ENCODE measurements around the gene PALLD. TPM values are rescaled to one million over a fixed set of nuclear protein-coding genes. Genes with fewer than 3 reads are reported as not detected.
"Not testable (repeated sequence)": the region's sequence is repeated elsewhere in the genome, so short reads cannot be mapped to it uniquely, and the experiment has no call there.

The PALLD gene
- total RNA-seq, 1 experiment from 2014 or later = 50.0 TPM

DNA sequence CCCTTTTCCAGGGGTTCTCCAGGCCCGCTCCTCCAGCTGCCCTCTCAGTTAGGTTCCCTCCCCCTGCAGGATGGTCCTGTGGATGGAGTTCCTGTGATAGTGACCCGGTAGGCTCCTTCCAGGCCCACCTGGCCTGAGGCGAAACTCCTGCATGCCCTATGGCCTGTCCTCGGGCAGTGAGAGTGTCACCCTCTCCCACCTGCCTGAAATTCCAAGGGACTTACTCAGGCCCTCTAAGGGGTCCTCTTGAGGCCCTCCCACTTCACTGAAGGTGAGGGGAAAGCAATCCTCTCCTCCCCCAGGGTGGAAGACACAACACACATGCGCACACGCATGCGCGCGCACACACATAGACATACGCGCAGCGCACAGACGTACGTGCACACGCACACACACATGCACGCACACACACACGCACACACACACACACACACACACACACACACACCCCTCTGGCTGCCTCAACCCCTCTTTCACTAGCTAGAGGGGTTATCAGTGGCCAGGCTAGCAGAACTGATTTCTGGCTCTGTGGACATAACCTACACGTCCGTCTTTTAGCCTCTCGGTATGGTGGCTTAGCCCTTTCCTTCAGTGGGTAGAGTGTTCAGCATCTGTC, 297.3 kb downstream of the PALLD start:
- DNase-seq (ENCODE audit: low read depth) = no peak

DNA sequence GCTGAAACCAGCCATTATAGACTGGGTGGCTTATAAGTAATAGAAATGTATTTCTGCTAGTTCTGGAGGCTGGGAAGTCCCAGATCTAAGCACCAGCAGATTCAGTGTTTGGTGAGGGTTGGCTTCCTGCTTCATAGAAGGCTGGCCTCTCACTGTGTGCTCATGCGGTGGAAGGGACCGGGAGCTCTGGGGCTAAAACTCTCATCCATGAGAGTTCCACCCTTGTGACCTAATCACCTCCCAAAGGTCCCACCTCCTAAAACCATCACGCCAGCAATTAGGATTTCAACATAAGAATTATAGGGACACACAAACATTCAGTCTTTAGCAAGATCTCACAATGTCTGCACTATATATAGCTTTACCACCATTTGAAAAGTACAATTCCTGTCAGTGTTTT, 298.0 kb downstream of the PALLD start:
- DNase-seq (ENCODE audit: low read depth) = no peak

DNA sequence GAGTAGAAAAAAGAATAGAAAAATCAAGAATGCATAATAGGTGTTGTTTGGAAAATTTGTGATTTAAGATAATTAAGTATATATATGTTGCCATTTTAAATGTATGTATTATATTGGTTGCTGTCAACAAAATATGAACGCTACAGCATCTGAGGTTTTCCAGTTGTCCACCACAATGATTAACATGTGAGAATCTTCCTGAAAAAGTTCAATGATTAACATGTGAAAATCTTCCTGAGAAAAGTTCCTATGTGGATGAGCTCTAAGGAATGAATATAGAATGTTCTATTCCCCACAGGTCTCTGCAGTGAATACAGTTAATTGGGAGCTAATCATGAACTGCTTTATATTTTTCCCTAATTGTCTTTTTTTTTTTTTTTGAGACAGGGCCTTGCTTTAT, 298.5 kb downstream of the PALLD start:
- no peak for DNase-seq (ENCODE audit: low read depth)

DNA sequence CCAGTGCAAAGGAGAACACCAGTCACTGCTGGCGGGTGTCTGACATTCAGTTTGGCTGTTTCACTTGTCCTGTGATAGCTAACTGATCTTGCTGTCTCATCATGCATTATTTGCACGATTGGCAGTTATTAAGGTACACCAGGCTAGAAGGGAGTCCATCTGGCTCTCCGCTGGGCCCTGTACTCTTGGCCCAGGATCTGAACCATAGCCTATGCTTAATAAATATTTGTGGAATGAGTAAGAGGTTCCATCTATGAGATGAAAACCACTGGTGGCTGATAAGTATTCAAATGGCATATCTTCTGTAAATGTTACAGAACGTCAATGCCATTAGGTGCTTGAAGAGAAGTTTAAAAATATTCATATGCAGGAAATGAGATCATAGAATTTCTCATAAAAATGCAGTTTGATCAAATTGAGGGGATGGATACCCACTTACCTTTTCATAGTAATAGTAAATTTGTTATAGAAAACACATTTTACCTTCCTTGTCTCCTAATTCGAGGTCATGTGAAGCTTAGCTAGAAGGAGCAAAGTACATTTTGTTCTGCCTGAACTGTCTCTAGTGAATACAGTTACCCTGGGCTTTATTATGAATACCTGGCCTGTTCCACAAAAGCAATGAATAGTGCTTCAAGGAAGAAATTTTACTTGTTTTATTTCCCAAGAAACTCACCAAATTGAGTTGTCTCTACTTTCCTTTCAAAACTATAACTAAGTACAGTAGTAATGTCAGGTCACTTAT, 299.7 kb downstream of the PALLD start:
- peak; percentile 75 for DNase-seq (ENCODE audit: low read depth)

DNA sequence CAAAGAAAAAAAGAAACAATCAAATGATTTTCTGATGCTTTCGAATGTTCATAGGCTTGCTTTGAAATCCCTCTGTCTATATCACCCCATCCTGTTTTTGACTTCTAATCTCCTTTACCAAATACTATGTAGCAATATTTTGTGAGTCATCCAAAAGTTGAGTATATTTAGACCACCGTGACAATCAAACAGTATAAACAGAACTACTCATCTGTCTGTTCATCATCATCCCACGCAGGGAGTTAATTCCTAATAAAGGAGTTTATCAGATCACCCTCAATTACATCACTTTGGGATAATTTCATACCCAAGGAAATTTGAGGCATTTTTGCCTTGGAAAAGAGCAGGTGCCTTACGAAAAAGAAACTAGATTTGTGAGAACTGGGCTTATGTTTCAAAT, 300.3 kb downstream of the PALLD start:
- peak; percentile 43 for DNase-seq (ENCODE audit: low read depth)

DNA sequence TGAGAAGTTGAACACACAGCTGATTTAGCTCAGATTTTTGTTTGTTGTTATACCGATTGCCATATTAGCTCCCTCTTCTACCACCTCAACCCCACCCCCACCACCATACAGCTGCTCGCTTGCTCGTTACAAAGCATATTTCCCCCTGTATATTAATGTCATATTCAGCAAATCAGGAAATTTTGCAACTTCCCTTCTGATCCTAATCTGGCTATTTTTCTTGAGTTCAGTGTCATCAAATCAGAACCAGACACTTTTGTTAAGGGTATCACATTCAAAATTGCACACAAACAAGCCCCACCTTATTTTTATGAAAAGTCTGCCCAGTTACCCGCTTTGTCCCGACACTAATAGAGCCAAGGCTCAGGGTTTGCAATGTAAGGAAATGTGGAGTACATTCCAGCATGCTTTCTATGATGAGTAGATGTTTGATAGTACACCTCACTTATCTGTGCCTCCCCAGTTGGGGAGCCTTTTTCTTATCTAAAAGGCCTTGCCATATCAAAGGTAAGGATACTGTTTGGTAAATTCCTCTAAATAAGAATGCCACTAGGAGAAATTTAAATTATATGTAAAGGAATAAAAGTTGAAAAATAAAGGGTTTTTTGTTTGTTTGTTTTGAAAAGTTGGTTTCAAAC, 301.0 kb downstream of the PALLD start:
- DNase-seq (ENCODE audit: low read depth) = no peak

DNA sequence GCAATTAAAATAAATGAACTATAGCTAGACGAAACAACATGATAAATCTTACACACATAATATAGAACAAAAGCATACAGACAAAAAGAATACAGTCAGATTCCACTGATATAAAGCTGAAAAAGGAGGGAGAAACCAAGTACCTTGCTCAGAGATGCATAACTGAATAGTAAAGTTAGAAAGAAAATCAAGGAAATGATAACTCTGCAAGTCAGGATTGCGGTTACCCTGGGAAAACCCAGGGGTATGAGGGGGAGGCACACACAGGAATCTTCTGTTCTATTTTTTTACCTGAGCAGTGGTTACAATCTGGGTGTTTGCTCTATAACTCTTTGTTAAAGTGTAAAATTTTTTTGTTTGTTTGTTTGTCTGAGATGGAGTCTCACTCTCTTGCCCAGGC, 304.1 kb downstream of the PALLD start:
- no peak for DNase-seq (ENCODE audit: low read depth)

DNA sequence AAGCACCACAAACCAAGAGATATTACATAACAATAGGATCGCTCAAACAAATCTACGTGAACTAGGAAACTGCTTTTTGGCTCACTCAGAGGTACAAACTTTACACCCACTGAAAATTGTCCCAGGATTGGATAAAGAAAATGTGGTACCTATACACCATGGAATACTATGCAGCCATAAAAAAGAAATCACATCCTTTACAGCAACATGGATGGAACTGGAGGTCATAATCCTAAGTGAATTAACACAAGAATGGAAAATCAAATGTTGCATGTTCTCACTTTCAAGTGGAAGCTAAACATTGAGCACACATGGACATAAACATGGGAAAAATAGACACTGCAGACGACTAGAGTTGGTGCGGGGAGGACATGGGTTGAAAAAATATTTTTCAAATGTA, 305.4 kb downstream of the PALLD start:
- DNase-seq (ENCODE audit: low read depth) = no peak

DNA sequence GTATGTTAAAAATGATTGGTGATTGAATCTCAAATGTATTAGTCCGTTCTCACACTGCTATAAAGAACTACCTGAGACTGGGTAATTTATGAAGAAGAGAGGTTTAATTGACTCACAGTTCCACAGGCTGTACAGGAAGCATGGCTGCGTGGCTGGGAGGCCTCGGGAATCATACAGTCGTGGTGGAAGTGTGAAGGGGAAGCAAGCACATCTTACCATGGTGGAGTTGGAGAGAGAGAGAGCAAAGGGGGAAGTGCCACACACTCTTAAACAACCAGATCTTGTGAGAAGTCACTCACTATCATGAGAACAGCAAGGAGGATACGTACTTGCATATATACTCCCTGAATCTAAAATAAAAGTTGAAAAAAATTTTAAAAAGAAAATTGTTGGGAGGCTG, 306.2 kb downstream of the PALLD start:
- not testable (repeated sequence) for DNase-seq (ENCODE audit: low read depth)

DNA sequence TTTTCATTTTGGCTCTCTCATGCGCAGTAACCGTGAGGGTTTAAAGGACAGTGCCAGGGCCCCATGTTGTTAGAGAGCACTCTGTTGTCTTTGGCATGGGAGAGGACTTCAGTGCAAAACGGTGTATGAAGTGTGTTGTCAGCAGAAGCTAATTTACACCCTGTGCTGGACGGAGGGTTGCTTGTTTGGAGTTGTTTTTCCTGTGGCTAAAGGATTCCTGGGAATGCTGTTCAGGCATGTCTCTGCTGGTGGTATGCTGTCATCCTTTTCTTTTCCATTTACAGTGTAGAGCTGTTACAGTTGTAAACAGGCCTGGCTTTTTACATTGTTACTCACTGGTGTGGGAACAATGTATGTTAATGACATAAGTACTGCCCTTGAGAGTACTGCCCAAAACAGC, 306.9 kb downstream of the PALLD start:
- DNase-seq (ENCODE audit: low read depth) = peak; percentile 60

DNA sequence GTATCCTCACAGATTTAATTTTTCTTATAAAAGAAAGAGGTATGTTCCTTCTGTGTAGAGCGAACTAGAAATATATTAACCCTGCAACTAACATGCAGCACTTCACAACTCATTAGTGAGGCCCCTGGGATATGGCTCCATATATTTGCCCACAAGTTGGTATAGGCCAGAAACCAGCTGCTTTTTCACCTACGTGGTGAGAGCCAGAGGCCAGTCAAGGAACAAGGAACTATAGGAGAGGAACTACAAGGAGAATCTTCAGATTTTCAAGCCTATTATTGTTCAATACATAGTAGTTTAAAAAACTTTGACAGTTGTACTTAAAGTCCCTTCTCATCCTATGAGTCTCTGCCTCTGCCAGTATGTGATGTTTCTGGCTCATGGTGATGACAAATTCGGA, 307.3 kb downstream of the PALLD start:
- no peak for DNase-seq (ENCODE audit: low read depth)

DNA sequence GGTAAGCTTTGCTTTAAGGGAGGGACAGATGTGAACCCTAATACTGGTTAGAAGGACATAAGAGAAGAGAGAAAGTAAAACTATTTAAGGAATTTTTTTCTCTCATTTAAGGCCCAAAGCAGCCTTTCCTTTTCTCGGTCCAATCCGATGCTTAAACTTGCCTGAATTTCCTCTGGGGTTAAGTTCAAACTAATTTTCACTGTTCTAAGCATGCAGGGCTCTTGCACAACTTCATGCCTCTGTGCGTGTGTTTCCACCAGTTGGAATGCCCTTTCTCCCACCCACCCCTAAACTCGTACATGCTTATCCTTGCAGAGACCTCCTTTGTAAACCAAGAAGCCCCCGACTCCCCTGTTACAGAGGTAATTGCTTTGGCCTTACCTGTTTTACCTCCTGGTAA, 308.5 kb downstream of the PALLD start:
- DNase-seq (ENCODE audit: low read depth) = no peak

DNA sequence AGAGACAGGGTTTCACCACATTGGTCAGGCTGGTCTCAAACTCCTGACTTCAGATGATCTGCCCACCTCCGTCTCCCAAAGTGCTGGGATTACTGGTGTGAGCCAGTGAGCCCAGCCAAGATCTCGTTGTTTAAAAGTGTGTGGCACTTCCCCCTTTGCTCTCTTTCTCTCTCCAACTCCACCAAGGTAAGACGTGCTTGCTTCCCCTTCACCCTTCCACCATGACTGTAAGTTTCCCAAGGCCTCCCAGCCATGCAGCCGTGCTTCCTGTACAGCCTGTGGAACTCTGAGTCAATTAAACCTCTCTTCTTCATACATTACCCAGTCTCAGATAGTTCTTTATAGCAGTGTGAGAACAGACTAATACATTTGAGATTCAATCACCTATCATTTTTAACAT, 309.4 kb downstream of the PALLD start:
- DNase-seq (ENCODE audit: low read depth) = not testable (repeated sequence)

DNA sequence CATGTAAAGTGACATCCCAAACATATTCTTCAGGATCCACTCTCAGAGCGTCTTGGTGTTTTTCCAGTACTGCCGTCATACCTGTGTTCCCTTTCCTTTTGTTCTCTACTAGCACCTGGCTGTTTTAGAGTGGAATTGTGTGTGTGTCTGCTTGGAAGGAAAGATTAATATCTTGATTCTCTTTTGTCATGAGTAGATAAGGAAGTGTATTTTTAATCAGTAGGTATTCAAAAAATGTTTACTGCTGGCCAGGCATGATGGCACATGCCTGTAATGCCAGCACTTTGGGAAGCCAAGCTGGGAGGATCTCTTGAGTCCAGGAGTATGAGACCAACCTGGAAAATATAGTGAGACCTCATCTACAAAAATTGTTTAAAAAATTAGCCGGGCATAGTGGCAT, 314.4 kb downstream of the PALLD start:
- no peak for DNase-seq (ENCODE audit: low read depth)

DNA sequence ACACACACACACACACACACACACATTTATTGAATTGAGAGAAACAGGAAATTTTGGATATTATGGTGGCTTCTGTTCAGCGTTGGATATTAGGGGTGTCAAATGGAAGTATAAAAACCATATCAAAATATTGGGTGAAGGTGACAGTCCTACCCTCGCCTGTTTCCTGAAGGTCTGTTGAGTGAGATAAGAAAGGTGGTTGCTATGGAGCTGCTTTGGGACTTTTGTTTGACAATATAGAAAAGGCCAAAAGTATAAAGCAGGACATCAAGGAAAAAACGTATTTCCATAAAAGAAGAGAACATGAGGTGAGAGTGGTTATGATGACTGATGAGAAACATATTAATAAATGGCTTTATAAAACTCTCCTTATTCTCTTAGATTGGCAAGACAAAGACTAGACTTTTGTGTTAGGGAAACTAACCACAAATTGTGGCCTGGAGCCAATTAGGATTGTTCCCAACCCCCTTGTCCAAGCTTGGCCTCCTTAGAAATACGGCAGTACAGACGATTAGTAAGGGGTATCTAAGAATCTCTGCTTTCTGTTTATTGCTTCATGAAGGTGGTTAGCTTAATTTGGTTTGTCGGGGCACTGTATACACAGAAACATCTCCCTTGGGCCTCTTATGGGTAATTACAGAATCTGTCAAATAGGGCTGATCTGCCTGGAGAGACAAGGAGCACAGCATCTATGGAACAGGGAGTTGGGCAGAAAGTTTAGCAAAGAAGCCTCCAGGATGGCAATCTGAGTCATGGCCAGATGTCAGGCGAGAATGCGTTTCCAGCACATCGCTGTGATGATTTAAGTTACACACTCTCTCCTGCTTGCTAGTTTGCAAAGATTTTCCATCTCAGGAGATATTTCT, 315.2 kb downstream of the PALLD start:
- DNase-seq (ENCODE audit: low read depth) = peak; percentile 22

DNA sequence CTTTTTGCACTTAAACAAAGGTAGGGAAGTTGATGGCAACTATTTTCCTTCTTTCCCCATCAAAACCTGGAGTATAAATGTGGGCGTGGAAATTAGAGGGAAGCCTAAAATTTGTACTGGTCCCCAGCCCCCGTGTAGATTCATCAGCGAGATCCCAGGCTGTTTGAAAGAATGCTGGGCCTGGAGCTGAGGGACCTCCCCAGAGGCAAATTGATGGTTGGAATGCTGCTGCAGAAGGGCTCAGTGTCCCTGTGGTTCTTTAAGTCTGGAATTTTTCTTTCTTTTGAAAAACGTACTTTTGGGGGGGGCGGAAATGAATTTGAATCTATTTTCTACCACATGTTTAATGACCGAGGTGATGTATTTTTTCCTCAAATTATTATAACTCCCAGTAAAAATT, 316.0 kb downstream of the PALLD start:
- no peak for DNase-seq (ENCODE audit: low read depth)

DNA sequence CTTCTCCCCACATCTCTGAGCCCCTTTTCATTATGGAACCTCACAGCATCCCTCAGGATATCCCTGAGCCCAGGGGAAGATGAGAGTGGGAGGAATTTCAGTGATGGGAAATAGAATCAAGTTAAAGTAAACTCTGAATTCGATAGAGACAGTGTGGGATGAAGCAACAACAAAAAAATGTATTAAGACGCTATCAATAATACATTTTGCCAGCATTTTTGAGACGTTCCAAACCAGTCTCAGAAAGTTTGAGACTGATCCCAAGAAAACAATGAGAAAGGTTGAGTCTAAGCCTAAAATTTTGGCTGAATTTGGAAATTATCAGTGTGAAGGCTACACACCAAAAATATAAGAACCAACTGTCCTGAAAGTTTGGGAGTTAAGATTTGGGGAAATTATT, 317.0 kb downstream of the PALLD start:
- DNase-seq (ENCODE audit: low read depth) = no peak

DNA sequence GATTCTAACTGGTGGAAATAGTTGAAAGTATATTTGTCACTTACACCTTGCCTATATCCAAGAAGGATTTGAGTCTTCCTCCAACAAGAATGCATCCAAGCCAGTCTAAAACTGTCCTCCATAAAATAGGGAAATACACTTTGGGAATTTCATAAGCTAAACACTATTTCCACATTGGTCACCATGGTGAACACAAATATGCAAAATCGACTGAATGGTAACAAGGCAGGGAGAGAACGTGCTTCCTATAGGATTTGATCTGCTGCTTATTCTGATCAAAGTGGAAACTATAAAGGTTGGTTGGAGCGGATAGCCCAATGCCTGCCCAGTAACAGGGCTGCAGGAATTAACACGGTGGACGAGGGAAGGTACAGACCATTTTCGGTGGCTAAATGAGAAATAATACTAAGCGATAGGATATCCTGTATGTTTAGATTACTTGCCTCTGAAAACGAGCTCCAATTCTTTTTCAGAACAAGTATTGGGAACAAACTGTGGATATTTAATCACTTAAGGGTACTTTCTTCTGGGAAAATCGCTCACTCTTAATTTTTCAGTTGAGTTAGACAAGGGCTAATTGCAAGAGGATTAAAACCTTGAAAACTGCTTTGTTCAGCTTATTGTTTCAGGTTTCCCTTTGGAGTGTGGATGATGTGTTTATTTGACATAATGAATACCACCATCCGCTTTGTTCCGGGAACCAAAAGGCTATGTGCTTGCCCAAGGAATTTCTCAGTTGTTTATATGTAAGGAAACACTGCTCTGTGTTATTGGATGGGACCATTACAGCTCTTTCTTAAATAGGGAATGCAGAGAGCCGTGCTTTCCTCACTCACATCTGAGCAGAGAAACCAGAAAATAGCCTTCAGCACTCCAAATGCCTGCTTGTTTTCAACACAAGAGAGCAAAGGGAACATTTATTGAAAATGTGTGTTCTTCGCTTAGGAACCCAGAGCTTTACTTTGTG, 318.8 kb downstream of the PALLD start:
- DNase-seq (ENCODE audit: low read depth) = no peak

DNA sequence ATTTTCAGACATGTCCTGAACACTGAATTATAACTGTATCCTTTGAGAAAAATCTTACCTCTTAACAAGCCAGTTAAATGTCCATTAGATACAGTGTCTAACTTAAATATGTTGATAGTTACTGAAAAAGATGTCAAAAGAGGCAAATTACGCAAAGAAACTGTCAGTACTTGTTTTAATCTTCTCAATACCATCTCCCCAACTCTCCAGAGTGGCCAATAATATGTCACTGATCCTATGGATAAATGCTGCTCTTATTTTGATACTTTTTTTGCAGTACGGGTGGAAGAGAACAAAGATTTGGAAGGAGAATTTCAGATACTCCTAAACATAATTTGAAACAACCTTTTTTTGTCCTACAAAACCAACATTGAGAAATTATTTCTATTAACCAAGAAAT, 320.5 kb downstream of the PALLD start:
- DNase-seq (ENCODE audit: low read depth) = no peak

DNA sequence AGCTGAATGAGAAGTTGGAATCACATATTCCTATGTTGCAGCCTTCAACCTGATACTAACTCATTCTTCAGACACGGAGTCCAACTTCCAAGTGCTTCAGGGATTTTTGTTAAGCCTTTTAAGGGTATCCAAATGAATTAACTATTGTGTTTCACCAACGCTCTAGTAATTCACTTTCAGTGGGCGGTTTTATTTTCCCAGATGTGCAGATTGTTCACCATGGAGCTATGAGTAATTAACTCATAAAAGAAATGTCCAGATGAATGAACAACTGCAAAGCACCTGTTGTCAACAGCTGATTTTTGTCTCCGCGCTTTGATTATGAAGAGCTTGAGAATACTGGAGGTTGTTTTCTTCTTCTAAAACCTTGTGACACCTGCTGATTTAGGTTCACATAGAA, 325.6 kb downstream of the PALLD start:
- DNase-seq (ENCODE audit: low read depth) = no peak

DNA sequence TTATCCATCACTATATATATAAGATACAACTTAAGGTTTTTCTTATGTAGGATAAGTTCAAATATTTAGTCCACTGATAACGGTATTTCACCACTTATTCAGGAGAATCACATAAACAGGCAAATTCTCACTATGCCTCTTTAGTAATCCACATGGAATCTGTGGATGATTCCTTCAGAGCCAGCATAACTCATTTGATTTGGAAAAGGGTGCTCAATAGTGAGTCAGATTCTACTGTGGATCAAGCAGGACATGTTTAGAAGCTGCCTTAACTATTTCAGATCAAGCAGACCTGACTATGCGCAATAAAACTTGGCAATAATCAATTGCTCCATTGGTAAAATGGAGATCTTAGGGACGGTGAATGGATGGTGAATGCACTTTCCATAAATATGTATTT, 329.1 kb downstream of the PALLD start:
- no peak for DNase-seq (ENCODE audit: low read depth)
